ENCODE data around the gene SLAIN2. TPM values are rescaled to one million over a fixed set of nuclear protein-coding genes. Genes with fewer than 3 reads are reported as not detected.

Gene SLAIN2
- total RNA-seq, 1 experiment from 2014 or later: 44.8 TPM

- no peak for TF ChIP-seq CTCF (IDR thresholded peaks at IDR 0.05; ENCODE audit: insufficient read depth in 1 of 2, low read depth in 1 of 2, low read length in 1 of 2, severe bottlenecking in 1 of 2, unreplicated experiment in 1 of 2)
- CTCF ChIA-PET: no interaction called here
- no TSS peak for BruUV-seq (replicated peaks)
- no peaks in the 10 kb centered on the region for H3K27me3 ChIP-seq (replicated peaks; ENCODE audit: control insufficient read depth, insufficient read depth, low read length)
- H3K4me3 ChIP-seq (ENCODE audit: low read depth, low read length): no peak overlapping the region
- H3K9me3 ChIP-seq: no peaks in the 10 kb centered on the region
- POLR2A ChIA-PET: no interaction called here
- H3K36me3 ChIP-seq (ENCODE audit: control insufficient read depth, insufficient read depth, low read length): no peaks in the 10 kb centered on the region; the same call in 1 of the 2 replicates
- no peaks in the 10 kb centered on the region for H3K4me1 ChIP-seq
- Mint-ChIP-seq H3K27ac (ENCODE audit: unreplicated experiment) (no peak overlapping the region), H3K36me3 (ENCODE audit: insufficient read depth, unreplicated experiment) (no peaks in the 10 kb centered on the region), H3K9me3 (ENCODE audit: unreplicated experiment) (no peaks in the 10 kb centered on the region), H3K4me3 (ENCODE audit: unreplicated experiment) (no peak overlapping the region), H3K27me3 (ENCODE audit: insufficient read depth, unreplicated experiment) (no peaks in the 10 kb centered on the region), H3K4me1 (ENCODE audit: low read depth, unreplicated experiment) (peaks cover 12% of the 10 kb centered on the region)
- no peak for DNase-seq
- intact Hi-C loops (cut with micrococcal nuclease; ENCODE audit: unreplicated experiment): no loop called here
Observed at GRCh38 chr4:48429709-48430474, 88.6 kb downstream of the SLAIN2 start.

- no peaks in the 10 kb centered on the region for H3K9me3 Mint-ChIP-seq (ENCODE audit: unreplicated experiment)
- no peak overlapping the region for H3K4me3 Mint-ChIP-seq (ENCODE audit: unreplicated experiment)
- ChIA-PET POLR2A (no interaction called here), CTCF (no interaction called here)
- no peak for TF ChIP-seq CTCF (IDR thresholded peaks at IDR 0.05; ENCODE audit: insufficient read depth in 1 of 2, low read depth in 1 of 2, low read length in 1 of 2, severe bottlenecking in 1 of 2, unreplicated experiment in 1 of 2)
- peaks cover 12% of the 10 kb centered on the region for H3K4me1 Mint-ChIP-seq (ENCODE audit: low read depth, unreplicated experiment)
- no peaks in the 10 kb centered on the region for H3K27me3 Mint-ChIP-seq (ENCODE audit: insufficient read depth, unreplicated experiment)
- no peak overlapping the region for H3K4me3 ChIP-seq (ENCODE audit: low read depth, low read length)
- no peaks in the 10 kb centered on the region for H3K36me3 Mint-ChIP-seq (ENCODE audit: insufficient read depth, unreplicated experiment)
- no peak for DNase-seq
- H3K9me3 ChIP-seq: no peaks in the 10 kb centered on the region
- BruUV-seq (replicated peaks): no TSS peak
- H3K4me1 ChIP-seq: peaks cover 5% of the 10 kb centered on the region; the same call in 1 of the 2 replicates
- H3K27me3 ChIP-seq (replicated peaks; ENCODE audit: control insufficient read depth, insufficient read depth, low read length): no peaks in the 10 kb centered on the region
- H3K27ac Mint-ChIP-seq (ENCODE audit: unreplicated experiment): no peak overlapping the region
- H3K36me3 ChIP-seq (ENCODE audit: control insufficient read depth, insufficient read depth, low read length): no peaks in the 10 kb centered on the region; the same call in 1 of the 2 replicates
- intact Hi-C loops (cut with micrococcal nuclease; ENCODE audit: unreplicated experiment): no loop called here
Observed at GRCh38 chr4:48431401-48431800, 90.1 kb downstream of the SLAIN2 start.

- intact Hi-C loops (cut with micrococcal nuclease; ENCODE audit: unreplicated experiment): no loop called here
- ChIA-PET POLR2A (no interaction called here), CTCF (no interaction called here)
- Histone ChIP-seq H3K4me3 (ENCODE audit: low read depth, low read length) (no peak overlapping the region), H3K27me3 (replicated peaks; ENCODE audit: control insufficient read depth, insufficient read depth, low read length) (no peaks in the 10 kb centered on the region), H3K9me3 (no peaks in the 10 kb centered on the region), H3K4me1 (peaks cover 8% of the 10 kb centered on the region; the same call in 1 of the 2 replicates), H3K36me3 (ENCODE audit: control insufficient read depth, insufficient read depth, low read length) (no peaks in the 10 kb centered on the region; the same call in 1 of the 2 replicates)
- no peak for DNase-seq
- no peak overlapping the region for H3K4me3 Mint-ChIP-seq (ENCODE audit: unreplicated experiment)
- no peaks in the 10 kb centered on the region for H3K9me3 Mint-ChIP-seq (ENCODE audit: unreplicated experiment)
- BruUV-seq (replicated peaks): no TSS peak
- no peaks in the 10 kb centered on the region for H3K27me3 Mint-ChIP-seq (ENCODE audit: insufficient read depth, unreplicated experiment)
- H3K36me3 Mint-ChIP-seq (ENCODE audit: insufficient read depth, unreplicated experiment): no peaks in the 10 kb centered on the region
- no peak for TF ChIP-seq CTCF (IDR thresholded peaks at IDR 0.05; ENCODE audit: insufficient read depth in 1 of 2, low read depth in 1 of 2, low read length in 1 of 2, severe bottlenecking in 1 of 2, unreplicated experiment in 1 of 2)
- H3K4me1 Mint-ChIP-seq (ENCODE audit: low read depth, unreplicated experiment): peaks cover 13% of the 10 kb centered on the region
- H3K27ac Mint-ChIP-seq (ENCODE audit: unreplicated experiment): no peak overlapping the region
Observed at GRCh38 chr4:48432017-48432416, 90.7 kb downstream of the SLAIN2 start.

Measured in Caco-2 (cell line).